Right cardiac atrium (tissue), 5 donors: ENCODE measurements around the gene FOXS1. TPM values are rescaled to one million over a fixed set of nuclear protein-coding genes. Genes with fewer than 3 reads are reported as not detected.
"Not testable (repeated sequence)": the region's sequence is repeated elsewhere in the genome, so short reads cannot be mapped to it uniquely, and the experiment has no call there.

Experiments
- ATAC-seq, 2 donors: fragments of 200-7000 bp; cut with Tn5 transposase; one replicate each; pipeline versions ENCODE4 v1.8.0 to v1.9.1; 2020; ENCODE audit warnings: moderate library complexity in 2 of 2, mild to moderate bottlenecking in 1 of 2
- DNase-seq, 3 donors: peaks; one replicate each; pipeline ENCODE4 v3.0.0-alpha.2; 2020
- H3K27ac ChIP-seq: one replicate; pipeline ENCODE4 v1.5.1; 2013; ENCODE audit warnings: mild to moderate bottlenecking, low read length, control low read depth, moderate library complexity
- H3K27me3 ChIP-seq: one replicate; pipeline ENCODE4 v1.6.1; 2013; ENCODE audit not compliant: control insufficient read depth, insufficient read depth
- H3K4me1 ChIP-seq: one replicate; pipeline ENCODE4 v1.6.1; 2013; ENCODE audit warnings: low read length; ENCODE audit not compliant: control insufficient read depth, insufficient read depth
- H3K4me3 ChIP-seq: one replicate; pipeline ENCODE4 v1.5.1; 2013; ENCODE audit warnings: low read length, control low read depth
- H3K9me3 ChIP-seq: one replicate; pipeline ENCODE4 v1.6.1; 2013; ENCODE audit warnings: low read length; ENCODE audit not compliant: control insufficient read depth
- WGBS: extraction: QIAGEN DNeasy Blood & Tissue Kit; methylation state at CpG from one replicate; pipeline ENCODE4 v1.1.7; 2013; 5-methylcytosine and 5-hydroxymethylcytosine counted together
- intact Hi-C, 4 donors: fragments of 100-400 bp; cut with DNase I; formaldehyde crosslinking; loops; one replicate each; pipeline versions ENCODE4 v1.11.0 to v1.14.0; 2022 to 2023
- polyA plus RNA-seq: library from polyadenylated mRNA; stranded (reverse); fragments of 200-250 nt; gene quantifications from one replicate; pipeline ENCODE4 v1.2.3, GENCODE V29; 2013
- total RNA-seq, 4 donors: library from RNA; stranded (reverse); fragmentation: NEBNext Ultra II Directional; extraction: Animal tissue kit (Norgen Biotek cat#: 25700); gene quantifications; one replicate each; pipeline ENCODE4 v1.2.1, GENCODE V29; 2021
- donor health status: healthy with polysubstance abuse.
- donor health status: DM: no; HTN: yes; CAD: no.
- donor health status: DM: no; HTN: no; CAD: no.
- donor health status: DM: no; HTN: yes; CAD: no; lungs with severe emphysema.
- donor health status: DM: yes; HTN: yes; CAD: no.

The FOXS1 gene
- total and polyA plus RNA-seq, 5 donors, result 2.0 to 4.3 (median 3.2) TPM

GRCh38 chr20:31830406-31830981, 14.9 kb downstream of the FOXS1 start:
- ATAC-seq (no peak), DNase-seq (peak in 1 of 3 donors; percentile 40)
- Histone ChIP-seq H3K27ac (no peak overlapping the region), H3K9me3 (no peaks in the 10 kb centered on the region), H3K27me3 (no peaks in the 10 kb centered on the region), H3K4me1 (no peaks in the 10 kb centered on the region), H3K4me3 (no peak overlapping the region)
- intact Hi-C loops, result no loop called here
- WGBS, result 82% methylated on average over 8 of the region's 8 CpGs

GRCh38 chr20:31829731-31830130, 15.7 kb downstream of the FOXS1 start:
- Histone ChIP-seq H3K9me3 (no peaks in the 10 kb centered on the region), H3K27me3 (no peaks in the 10 kb centered on the region), H3K4me1 (no peaks in the 10 kb centered on the region), H3K27ac (no peak overlapping the region), H3K4me3 (no peak overlapping the region)
- intact Hi-C loops, result loop anchor here in 2 of 4 donors (5.0 to 10.0 kb wide), 2 partner anchors 205 to 253 kb away; no protein-coding TSS in a partner anchor
- 84% methylated on average over 6 of the region's 6 CpGs for WGBS
- DNase-seq, result peak in 1 of 3 donors; percentile 28
- no peak for ATAC-seq

- intact Hi-C loops, result loop anchor here in 2 of 4 donors (5.0 to 10.0 kb wide), 2 partner anchors 207 to 254 kb away; no protein-coding TSS in a partner anchor
- not testable (repeated sequence) for DNase-seq, H3K4me3 ChIP-seq, H3K9me3 ChIP-seq, ATAC-seq, H3K27ac ChIP-seq, H3K27me3 ChIP-seq, H3K4me1 ChIP-seq
- WGBS, result 96% methylated on average over 11 of the region's 11 CpGs
These were observed 17.4 kb downstream of the FOXS1 start for GRCh38 chr20:31828016-31828415.

GRCh38 chr20:31827059-31827458, 18.3 kb downstream of the FOXS1 start:
- intact Hi-C loops, result loop anchor here in 2 of 4 donors (5.0 to 10.0 kb wide), 2 partner anchors 208 to 255 kb away; no protein-coding TSS in a partner anchor
- H3K27me3 ChIP-seq, result no peaks in the 10 kb centered on the region
- H3K4me3 ChIP-seq, result no peak overlapping the region
- WGBS, result 84% methylated on average over 2 of the region's 2 CpGs
- no peaks in the 10 kb centered on the region for H3K9me3 ChIP-seq
- DNase-seq, result no peak
- ATAC-seq, result no peak
- no peak overlapping the region for H3K27ac ChIP-seq
- H3K4me1 ChIP-seq, result no peaks in the 10 kb centered on the region

GRCh38 chr20:31826074-31826473, 19.3 kb downstream of the FOXS1 start:
- intact Hi-C loops, result loop anchor here in 2 of 4 donors (5.0 to 10.0 kb wide), 2 partner anchors 209 to 256 kb away; no protein-coding TSS in a partner anchor
- ATAC-seq (no peak), DNase-seq (no peak)
- H3K9me3 ChIP-seq, result no peaks in the 10 kb centered on the region
- no peaks in the 10 kb centered on the region for H3K27me3 ChIP-seq
- H3K27ac ChIP-seq, result no peak overlapping the region
- H3K4me3 ChIP-seq, result no peak overlapping the region
- H3K4me1 ChIP-seq, result no peaks in the 10 kb centered on the region
- WGBS, result 85% methylated on average over 5 of the region's 5 CpGs

- ATAC-seq (no peak), DNase-seq (peak in 1 of 3 donors; percentile 42)
- no peaks in the 10 kb centered on the region for H3K27me3 ChIP-seq
- H3K9me3 ChIP-seq, result no peaks in the 10 kb centered on the region
- no peak overlapping the region for H3K27ac ChIP-seq
- no peak overlapping the region for H3K4me3 ChIP-seq
- WGBS, result 80% methylated on average over 14 of the region's 14 CpGs
- intact Hi-C loops, result loop anchor here in 2 of 4 donors (5.0 to 10.0 kb wide), 2 partner anchors 210 to 258 kb away; no protein-coding TSS in a partner anchor
- no peaks in the 10 kb centered on the region for H3K4me1 ChIP-seq
These were observed 20.7 kb downstream of the FOXS1 start for GRCh38 chr20:31824554-31825313.

GRCh38 chr20:31824125-31824485, 21.3 kb downstream of the FOXS1 start:
- ATAC-seq (no peak), DNase-seq (no peak)
- Histone ChIP-seq H3K27ac (no peak overlapping the region), H3K4me1 (no peaks in the 10 kb centered on the region), H3K27me3 (no peaks in the 10 kb centered on the region), H3K4me3 (no peak overlapping the region), H3K9me3 (no peaks in the 10 kb centered on the region)
- 91% methylated on average over 4 of the region's 4 CpGs for WGBS
- intact Hi-C loops, result loop anchor here in 1 of 4 donors (10.0 kb wide), 1 partner anchor 211 kb away; no protein-coding TSS in a partner anchor

- WGBS, result 64% methylated on average over 14 of the region's 14 CpGs
- ATAC-seq (peak in 1 of 2 donors; percentile 2), DNase-seq (peak in 1 of 3 donors; percentile 51)
- Histone ChIP-seq H3K27ac (no peak overlapping the region), H3K4me3 (no peak overlapping the region), H3K9me3 (no peaks in the 10 kb centered on the region), H3K27me3 (no peaks in the 10 kb centered on the region), H3K4me1 (no peaks in the 10 kb centered on the region)
- intact Hi-C loops, result loop anchor here in 2 of 4 donors (2.0 to 10.0 kb wide), 2 partner anchors 207 to 211 kb away; no protein-coding TSS in a partner anchor
These were observed 21.9 kb downstream of the FOXS1 start for GRCh38 chr20:31823360-31824124.

- Histone ChIP-seq H3K27me3 (no peaks in the 10 kb centered on the region), H3K4me3 (no peak overlapping the region), H3K9me3 (no peaks in the 10 kb centered on the region), H3K27ac (peak overlapping the region; percentile 25), H3K4me1 (no peaks in the 10 kb centered on the region)
- intact Hi-C loops, result loop anchor here in 2 of 4 donors (2.0 to 10.0 kb wide), 2 partner anchors 208 to 212 kb away; no protein-coding TSS in a partner anchor
- peak; percentile 81 to 83 for ATAC-seq
- 6% methylated on average over 29 of the region's 29 CpGs for WGBS
- peak; percentile 73 to 90 (median 89) for DNase-seq
These were observed 22.7 kb downstream of the FOXS1 start for GRCh38 chr20:31822421-31823330.

- 57% methylated on average over 5 of the region's 5 CpGs for WGBS
These were observed 24.0 kb downstream of the FOXS1 start for GRCh38 chr20:31821427-31821826.

More at GRCh38 chr20:31821427-31821826, 24.0 kb downstream of the FOXS1 start:
- Histone ChIP-seq H3K27me3 (no peaks in the 10 kb centered on the region), H3K4me3 (no peak overlapping the region), H3K27ac (no peak overlapping the region), H3K9me3 (no peaks in the 10 kb centered on the region), H3K4me1 (no peaks in the 10 kb centered on the region)
- ATAC-seq (no peak), DNase-seq (peak in 1 of 3 donors; percentile 20)
- intact Hi-C loops, result loop anchor here in 1 of 4 donors (10.0 kb wide), 1 partner anchor 213 kb away; no protein-coding TSS in a partner anchor
